ENCODE data around the gene CKS2. TPM values are rescaled to one million over a fixed set of nuclear protein-coding genes. Genes with fewer than 3 reads are reported as not detected.

CKS2 gene
- total and polyA plus RNA-seq, 2 of the 8 experiments (the other 6 are each of a cell fraction or from before 2014, with no cell fraction given): 337 to 689 TPM

- peaks cover 15 to 30% (median 25%) of the 10 kb centered on the region in 4 experiments for H3K36me3 ChIP-seq (ENCODE audit: control insufficient read depth in 2 of 4, insufficient read depth in 4 of 4, low read length in 3 of 4)
- H3K4me2 ChIP-seq (ENCODE audit: insufficient read depth in 1 of 2, low read depth in 2 of 2, low read length in 2 of 2): no peak overlapping the region
- H3K79me2 ChIP-seq (ENCODE audit: control insufficient read depth in 1 of 2, insufficient read depth in 2 of 2, low read length in 2 of 2): no peaks in the 10 kb centered on the region
- H3K9me3 ChIP-seq (ENCODE audit: insufficient read depth in 2 of 2, low read depth in 1 of 2, low read length in 1 of 2): no peaks in the 10 kb centered on the region
- H3K18ac ChIP-seq (ENCODE audit: extremely low read depth, low read length): no peak overlapping the region
- H3K4me1 ChIP-seq (replicated peaks in 1 of 4; ENCODE audit: control insufficient read depth in 3 of 4, insufficient read depth in 4 of 4, low read length in 3 of 4): no peaks in the 10 kb centered on the region
- H3K27ac ChIP-seq (ENCODE audit: low read depth, low read length): no peak overlapping the region
- peaks cover 0 to 5% of the 10 kb centered on the region in 2 experiments for H4K20me1 ChIP-seq (replicated peaks in 1 of 2; ENCODE audit: control insufficient read depth in 1 of 2, insufficient read depth in 2 of 2, low read length in 2 of 2)
- H2AK5ac ChIP-seq (ENCODE audit: low read depth, low read length): no peak overlapping the region
- H3K9ac ChIP-seq (replicated peaks in 1 of 4; ENCODE audit: extremely low read depth in 1 of 4, low read depth in 3 of 4, low read length in 3 of 4): no peak overlapping the region
- no peak overlapping the region for H3K4ac ChIP-seq (replicated peaks; ENCODE audit: insufficient read length, low read depth, low read length)
- H2AFZ ChIP-seq (ENCODE audit: low read length): no peak overlapping the region
- CTCF ChIA-PET (ENCODE audit: partially characterized antibody): interaction anchor here (0.8 to 1.2 kb wide), 4 partner anchors 10 to 46 kb away, joined by 3 to 4 read pairs (median 4); no protein-coding TSS in a partner anchor
- H2BK120ac ChIP-seq (replicated peaks; ENCODE audit: low read depth, low read length): no peak overlapping the region
- no peak overlapping the region for H2BK12ac ChIP-seq (ENCODE audit: low read depth, low read length)
- no peaks in the 10 kb centered on the region for H3K27me3 ChIP-seq (replicated peaks in 1 of 4; ENCODE audit: control insufficient read depth in 3 of 4, extremely low read depth in 1 of 4, insufficient read depth in 3 of 4, low read length in 3 of 4)
- H3K56ac ChIP-seq (replicated peaks; ENCODE audit: insufficient read length, low read depth, low read length): no peak overlapping the region
- FAIRE-seq (no peak), DNase-seq (ENCODE audit: low read depth in 1 of 2, low spot score in 2 of 2) (no peak)
- H4K91ac ChIP-seq (replicated peaks; ENCODE audit: insufficient read length, low read length): no peak overlapping the region
- no peak overlapping the region for H2BK20ac ChIP-seq (ENCODE audit: low read length)
- H3K79me1 ChIP-seq (ENCODE audit: low read depth, low read length): no peaks in the 10 kb centered on the region; the same call in 1 of the 2 replicates
- H3K23me2 ChIP-seq (ENCODE audit: low read depth, low read length): no peaks in the 10 kb centered on the region
- H4K8ac ChIP-seq (ENCODE audit: extremely low read depth, insufficient read depth, low read length): no peak overlapping the region
- WGBS, 2 experiments (ENCODE audit: extremely low coverage in 1 of 2, insufficient coverage in 1 of 2, insufficient read length in 1 of 2, insufficient replicate concordance in 2 of 2, low coverage in 1 of 2, low lambda C conversion rate in 2 of 2, missing lambda C conversion rate in 1 of 2): 89% methylated on average over 9 of the region's 9 CpGs; no CpG with 5 or more reads in 1 of the 2 experiments
- no peak overlapping the region for H3K23ac ChIP-seq (ENCODE audit: insufficient read length)
- H4K5ac ChIP-seq (ENCODE audit: insufficient read length, low read depth, low read length): no peak overlapping the region
- no peak overlapping the region for H3K4me3 ChIP-seq (ENCODE audit: extremely low read depth in 1 of 4, insufficient read depth in 2 of 4, low read depth in 3 of 4, low read length in 4 of 4)
- no peak overlapping the region for H3K14ac ChIP-seq (ENCODE audit: insufficient read length)
- no peak overlapping the region; the same call in 1 of the 2 replicates for H2BK5ac ChIP-seq (ENCODE audit: low read depth, low read length)
- TF ChIP-seq, protein P1, sequence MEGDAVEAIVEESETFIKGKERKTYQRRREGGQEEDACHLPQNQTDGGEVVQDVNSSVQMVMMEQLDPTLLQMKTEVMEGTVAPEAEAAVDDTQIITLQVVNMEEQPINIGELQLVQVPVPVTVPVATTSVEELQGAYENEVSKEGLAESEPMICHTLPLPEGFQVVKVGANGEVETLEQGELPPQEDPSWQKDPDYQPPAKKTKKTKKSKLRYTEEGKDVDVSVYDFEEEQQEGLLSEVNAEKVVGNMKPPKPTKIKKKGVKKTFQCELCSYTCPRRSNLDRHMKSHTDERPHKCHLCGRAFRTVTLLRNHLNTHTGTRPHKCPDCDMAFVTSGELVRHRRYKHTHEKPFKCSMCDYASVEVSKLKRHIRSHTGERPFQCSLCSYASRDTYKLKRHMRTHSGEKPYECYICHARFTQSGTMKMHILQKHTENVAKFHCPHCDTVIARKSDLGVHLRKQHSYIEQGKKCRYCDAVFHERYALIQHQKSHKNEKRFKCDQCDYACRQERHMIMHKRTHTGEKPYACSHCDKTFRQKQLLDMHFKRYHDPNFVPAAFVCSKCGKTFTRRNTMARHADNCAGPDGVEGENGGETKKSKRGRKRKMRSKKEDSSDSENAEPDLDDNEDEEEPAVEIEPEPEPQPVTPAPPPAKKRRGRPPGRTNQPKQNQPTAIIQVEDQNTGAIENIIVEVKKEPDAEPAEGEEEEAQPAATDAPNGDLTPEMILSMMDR (IDR thresholded peaks at IDR 0.05; ENCODE audit: control extremely low read depth in 1 of 3, insufficient read depth in 1 of 3, low read depth in 1 of 3, low read length in 3 of 3): no peak
- no peak for TF ChIP-seq CBX5 (IDR thresholded peaks at IDR 0.05; ENCODE audit: low read depth, low read length)
- TF ChIP-seq MAFK (IDR thresholded peaks at IDR 0.05; ENCODE audit: low read depth, low read length): no peak
- TF ChIP-seq BCL11A (IDR thresholded peaks at IDR 0.05; ENCODE audit: low read depth in 2 of 2, low read length in 2 of 2): no peak
- TF ChIP-seq RAD21 (IDR thresholded peaks at IDR 0.05 in 1 of 2, conservative IDR thresholded peaks at IDR 0.05 in 1 of 2; ENCODE audit: low read depth in 2 of 2, low read length in 2 of 2): no peak
- no peak for TF ChIP-seq FOSL1 (IDR thresholded peaks at IDR 0.05; ENCODE audit: insufficient read depth, low read depth, low read length)
- TF ChIP-seq NRF1 (IDR thresholded peaks at IDR 0.05; ENCODE audit: low read depth, low read length): no peak
- no peak for TF ChIP-seq SIRT6 (IDR thresholded peaks at IDR 0.05; ENCODE audit: low read length)
- TF ChIP-seq E2F6 (IDR thresholded peaks at IDR 0.05): no peak
- H2BK15ac ChIP-seq (ENCODE audit: low read length): no peak overlapping the region
- POLR2A ChIA-PET (ENCODE audit: partially characterized antibody): interaction anchor here (0.6 to 2.6 kb wide), 4 partner anchors 9 to 674 kb away, joined by 3 to 12 read pairs (median 3); no protein-coding TSS in a partner anchor
These were observed 53.1 kb downstream of the CKS2 start for GRCh38 chr9:89363921-89364665.

Data from H1 (cell line).